PC-3 (cell line): ENCODE results near the gene LIMK1. TPM values are rescaled to one million over a fixed set of nuclear protein-coding genes. Genes with fewer than 3 reads are reported as not detected.

Source experiments
- ATAC-seq: fragments of 200-7000 bp; cut with Tn5 transposase; 2 replicates; pipeline ENCODE4 v1.9.1; 2020; ENCODE audit warnings: mild to moderate bottlenecking, moderate library complexity
- BruUV-seq: library from RNA; stranded (reverse); fragments of 400-500 nt; replicated peaks from 2 replicates; lab custom pipeline; 2021; lab: Mats Ljungman, UMichigan
- CTCF ChIA-PET: fragments of 300-600 bp; sonication (Branson Sonifier 250); formaldehyde crosslinking; loops from one replicate; lab custom pipeline; 2022; ENCODE audit warnings: antibody characterized with exemption; lab: Charles Lee
- POLR2A ChIA-PET: fragments of 300-600 bp; sonication (Branson Sonifier 250); formaldehyde crosslinking; loops from one replicate; lab custom pipeline; 2022; ENCODE audit warnings: antibody characterized with exemption; ENCODE audit not compliant: unreplicated experiment; lab: Charles Lee
- DNase-seq: peaks from one replicate; pipeline ENCODE4 v3.0.0-alpha.2; 2015
- H2AFZ ChIP-seq: fragments of 300-600 bp; sonication (generic); 2 replicates; pipeline ENCODE4 v1.6.0; 2016; ENCODE audit warnings: antibody characterized with exemption, low read length
- H3F3A ChIP-seq: fragments of 300-600 bp; sonication (generic); one replicate; pipeline ENCODE4 v1.6.0; 2017; ENCODE audit warnings: antibody characterized with exemption, low read length, control low read depth, mild to moderate bottlenecking; ENCODE audit not compliant: unreplicated experiment
- H3K27ac ChIP-seq: fragments of 300-600 bp; sonication (generic); 2 replicates; pipeline ENCODE4 v1.5.1; 2016; ENCODE audit warnings: mild to moderate bottlenecking, low read length
- H3K27me3 ChIP-seq: fragments of 300-600 bp; sonication (generic); 2 replicates; pipeline ENCODE4 v1.6.1; 2016; ENCODE audit warnings: low read length, mixed read lengths
- H3K36me3 ChIP-seq: fragments of 300-600 bp; sonication (generic); 2 replicates; pipeline ENCODE4 v1.6.1; 2016; ENCODE audit warnings: low read depth, mixed run types, low read length, mixed read lengths
- H3K4me1 ChIP-seq: fragments of 300-600 bp; sonication (generic); 2 replicates; pipeline ENCODE4 v1.5.1; 2016; ENCODE audit warnings: low read length; ENCODE audit not compliant: insufficient read depth
- H3K4me2 ChIP-seq: fragments of 300-600 bp; sonication (generic); 2 replicates; pipeline ENCODE4 v1.6.0; 2016; ENCODE audit warnings: low read length
- H3K4me3 ChIP-seq: fragments of 300-600 bp; sonication (generic); 2 replicates; pipeline ENCODE4 v1.5.1; 2016; ENCODE audit warnings: mild to moderate bottlenecking, low read length, mixed read lengths
- H3K79me2 ChIP-seq: fragments of 300-600 bp; sonication (generic); 2 replicates; pipeline ENCODE4 v1.6.1; 2017; ENCODE audit warnings: low read length, mixed read lengths
- H3K9ac ChIP-seq: fragments of 300-600 bp; sonication (generic); 2 replicates; pipeline ENCODE4 v1.6.0; 2016; ENCODE audit warnings: mild to moderate bottlenecking, low read length
- H3K9me2 ChIP-seq: fragments of 300-600 bp; sonication (generic); replicated peaks from 2 replicates; pipeline ENCODE4 v1.6.1; 2016; ENCODE audit warnings: mixed run types, low read length, mixed read lengths
- H3K9me3 ChIP-seq: fragments of 300-600 bp; sonication (generic); 2 replicates; pipeline ENCODE4 v1.6.1; 2016; ENCODE audit warnings: low read length, mixed read lengths
- H4K20me1 ChIP-seq: fragments of 300-600 bp; sonication (generic); 2 replicates; pipeline ENCODE4 v1.6.1; 2016; ENCODE audit warnings: low read length, mixed read lengths
- CTCF ChIP-seq: fragments of 300-600 bp; sonication (generic); conservative IDR thresholded peaks from 2 replicates; pipeline ENCODE4 v1.5.1; 2017; ENCODE audit warnings: antibody characterized with exemption, low read depth, mild to moderate bottlenecking, low read length
- EZH2 ChIP-seq: fragments of 300-600 bp; sonication (generic); IDR thresholded peaks from one replicate; pipeline ENCODE4 v1.6.1; 2017; ENCODE audit warnings: antibody characterized with exemption, mild to moderate bottlenecking, low read length; ENCODE audit not compliant: unreplicated experiment
- EZH2phosphoT487 ChIP-seq: fragments of 300-600 bp; sonication (generic); IDR thresholded peaks from 2 replicates; pipeline ENCODE4 v1.6.1; 2018; ENCODE audit warnings: mild to moderate bottlenecking, antibody characterized with exemption, low read length, borderline replicate concordance
- intact Hi-C: fragments of 100-400 bp; cut with micrococcal nuclease; formaldehyde crosslinking; loops from 2 replicates; pipeline ENCODE4 v1.9.0; 2023
- total RNA-seq: library from RNA; depleted of rRNA; stranded (reverse); fragments of >200 nt; gene quantifications from 2 replicates; pipeline ENCODE4 v1.2.3, GENCODE V29; 2014

LIMK1 gene
- total RNA-seq, 1 experiment from 2014 or later = 40.3 TPM

DNA sequence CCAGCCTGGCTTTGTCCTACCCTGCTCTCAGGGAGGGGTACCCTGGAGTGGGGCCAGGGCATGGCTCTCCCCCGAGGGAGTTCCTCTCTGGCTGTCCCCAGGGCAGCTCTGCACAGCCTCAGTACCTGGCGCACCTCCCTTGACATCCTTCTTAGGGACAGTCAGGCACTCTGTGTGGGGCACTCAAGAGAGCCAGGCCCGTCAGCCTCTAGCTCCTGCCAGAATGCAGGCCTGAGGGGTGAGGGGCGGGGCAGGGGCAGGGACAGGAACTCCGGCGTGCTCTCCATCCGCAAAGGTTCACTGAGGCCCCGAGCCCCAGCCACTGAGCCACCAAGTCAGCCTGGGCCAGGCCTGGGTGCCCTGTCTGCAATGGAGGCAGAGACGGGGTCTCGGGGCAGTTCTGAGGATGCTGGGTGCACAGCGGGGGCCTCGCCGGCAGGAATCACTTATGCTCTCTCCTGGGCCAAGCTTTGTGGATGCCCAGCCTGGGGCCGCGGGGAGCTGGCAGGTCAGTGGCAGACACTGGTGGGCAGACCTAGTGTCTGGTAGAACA is 10.1 kb downstream of the LIMK1 start:
- peaks cover 11% of the 10 kb centered on the region for H3F3A ChIP-seq
- H4K20me1 ChIP-seq = no peaks in the 10 kb centered on the region
- no TSS peak for BruUV-seq
- no peak overlapping the region for H3K9ac ChIP-seq
- peaks cover 37% of the 10 kb centered on the region for H3K4me1 ChIP-seq
- H3K4me3 ChIP-seq = no peak overlapping the region
- ChIA-PET POLR2A (interaction anchor here (0.5 to 0.7 kb wide), 2 partner anchors 10 to 23 kb away, joined by 3 to 11 read pairs; partner anchors contain the start of gene LIMK1), CTCF (no interaction called here)
- H3K27me3 ChIP-seq = no peaks in the 10 kb centered on the region
- DNase-seq (no peak), ATAC-seq (peak; percentile 31)
- intact Hi-C loops = no loop called here
- peak overlapping the region; percentile 73 for H3K27ac ChIP-seq
- no peaks in the 10 kb centered on the region for H3K9me2 ChIP-seq
- H3K36me3 ChIP-seq = peaks cover 16% of the 10 kb centered on the region
- peak overlapping the region; percentile 41 for H3K4me2 ChIP-seq
- peaks cover 11% of the 10 kb centered on the region for H3K9me3 ChIP-seq
- TF ChIP-seq CTCF (no peak), EZH2phosphoT487 (no peak), EZH2 (no peak)
- H2AFZ ChIP-seq = no peak overlapping the region
- H3K79me2 ChIP-seq = peaks cover 12% of the 10 kb centered on the region

DNA sequence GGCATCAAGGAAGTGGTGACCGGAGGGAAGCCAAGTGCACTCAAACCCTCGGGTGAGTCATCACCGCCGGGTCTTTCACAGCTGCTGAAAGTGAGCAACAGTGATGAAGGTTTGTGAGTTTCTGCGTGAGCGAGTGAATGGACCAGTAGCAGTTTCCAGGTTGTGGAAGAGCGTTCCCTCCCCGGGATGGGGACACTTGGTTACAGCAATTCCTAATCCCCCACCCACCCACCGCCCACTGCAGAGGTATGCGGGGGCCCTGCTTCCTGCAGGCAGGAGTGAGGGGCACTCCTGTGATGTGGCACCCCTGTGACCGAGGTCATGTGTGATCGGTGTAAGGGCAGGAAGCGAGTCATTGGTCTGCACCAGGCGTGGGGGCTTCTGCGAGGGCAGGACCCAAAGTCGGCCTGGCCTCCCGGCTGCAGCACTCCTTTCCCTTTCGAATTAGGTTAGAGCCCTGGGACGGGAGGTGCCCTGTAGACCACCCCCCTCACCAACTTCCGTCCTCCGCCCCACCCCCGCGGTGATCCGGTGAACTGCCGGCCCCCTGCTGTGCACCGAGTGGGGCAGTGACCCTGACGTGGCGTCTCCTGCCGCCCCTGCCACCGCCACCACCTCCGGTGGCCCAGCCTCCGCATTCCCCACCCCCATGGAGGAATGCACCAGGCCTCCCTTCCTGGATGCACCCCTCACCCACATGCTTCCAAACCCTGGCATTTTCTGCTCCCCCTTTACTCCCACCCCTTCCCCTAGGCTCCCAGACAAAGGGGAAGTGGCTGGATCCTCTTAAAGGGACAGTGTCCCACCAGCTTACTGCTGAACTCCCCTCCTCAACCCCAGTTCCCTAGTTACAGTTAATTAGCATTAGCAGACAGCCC is 10.9 kb downstream of the LIMK1 start:
- ChIA-PET POLR2A (interaction anchor here (0.7 kb wide), 1 partner anchor 11 kb away, joined by 3 read pairs; the partner anchor contains the start of gene LIMK1), CTCF (no interaction called here)
- 0 out of 2 replicates have a peak overlapping the region, but pooled peaks have one; percentile 4 for H2AFZ ChIP-seq
- intact Hi-C loops = no loop called here
- H3K36me3 ChIP-seq = peaks cover 20% of the 10 kb centered on the region
- H3K27me3 ChIP-seq = no peaks in the 10 kb centered on the region
- H3K4me2 ChIP-seq = peak overlapping the region; percentile 73
- ATAC-seq (peak; percentile 84), DNase-seq (peak; percentile 93)
- peak overlapping the region; percentile 35; the same call in 1 of the 2 replicates for H3K9ac ChIP-seq
- H3F3A ChIP-seq = peaks cover 11% of the 10 kb centered on the region
- H3K27ac ChIP-seq = peak overlapping the region; percentile 73
- peaks cover 12% of the 10 kb centered on the region for H3K79me2 ChIP-seq
- BruUV-seq = no TSS peak
- no peak for TF ChIP-seq EZH2phosphoT487
- no peak for TF ChIP-seq CTCF
- no peak for TF ChIP-seq EZH2
- H3K9me3 ChIP-seq = peaks cover 11% of the 10 kb centered on the region
- H4K20me1 ChIP-seq = no peaks in the 10 kb centered on the region
- no peaks in the 10 kb centered on the region for H3K9me2 ChIP-seq
- H3K4me1 ChIP-seq = peaks cover 41% of the 10 kb centered on the region
- H3K4me3 ChIP-seq = peak overlapping the region; percentile 23; the same call in 1 of the 2 replicates
